Astrocyte (in vitro differentiated cells and primary cell): ENCODE measurements around the gene PARD3B. TPM values are rescaled to one million over a fixed set of nuclear protein-coding genes. Genes with fewer than 3 reads are reported as not detected.

Experiments used
- DNase-seq: peaks from one replicate; pipeline ENCODE4 v3.0.0-alpha.2; 2010; ENCODE audit warnings: low read depth
- FAIRE-seq: peaks from 2 replicates; lab custom pipeline; 2011; peaks lifted over from hg19 to GRCh38; lab: Jason Lieb, UNC
- H2AFZ ChIP-seq: 2 replicates; pipeline ENCODE4 v1.6.0; 2012; ENCODE audit warnings: low read depth, low read length, inconsistent platforms
- H3K27ac ChIP-seq: 2 replicates; pipeline ENCODE4 v1.5.1; 2011; ENCODE audit warnings: low read depth, low read length, inconsistent platforms
- H3K27me3 ChIP-seq: 2 replicates; pipeline ENCODE4 v1.6.0; 2011; ENCODE audit warnings: low read length, inconsistent platforms; ENCODE audit not compliant: insufficient read depth
- H3K36me3 ChIP-seq: 2 replicates; pipeline ENCODE4 v1.5.1; 2011; ENCODE audit warnings: low read length, inconsistent platforms; ENCODE audit not compliant: insufficient read depth
- H3K4me1 ChIP-seq: 2 replicates; pipeline ENCODE4 v1.5.1; 2011; ENCODE audit warnings: low read length, inconsistent platforms; ENCODE audit not compliant: insufficient read depth
- H3K4me2 ChIP-seq: 2 replicates; pipeline ENCODE4 v1.6.0; 2012; ENCODE audit warnings: low read length, inconsistent platforms
- H3K4me3 ChIP-seq: 2 replicates; pipeline ENCODE4 v1.5.1; 2011; ENCODE audit warnings: low read depth, mild to moderate bottlenecking, low read length, inconsistent platforms; ENCODE audit not compliant: insufficient read depth
- H3K79me2 ChIP-seq: 2 replicates; pipeline ENCODE4 v1.6.0; 2012; ENCODE audit warnings: mild to moderate bottlenecking, low read length, inconsistent platforms; ENCODE audit not compliant: insufficient read depth
- H3K9ac ChIP-seq: 2 replicates; pipeline ENCODE4 v1.6.0; 2012; ENCODE audit warnings: mild to moderate bottlenecking, low read length, inconsistent platforms
- H3K9me3 ChIP-seq: 2 replicates; pipeline ENCODE4 v1.5.1; 2012; ENCODE audit warnings: low read depth, mild to moderate bottlenecking, low read length, inconsistent platforms; ENCODE audit not compliant: insufficient read depth
- H4K20me1 ChIP-seq: 2 replicates; pipeline ENCODE4 v1.6.0; 2012; ENCODE audit warnings: low read length, inconsistent platforms; ENCODE audit not compliant: insufficient read depth
- H3K27ac Mint-ChIP-seq: one replicate; pipeline ENCODE4 v1.8.0; 2021; ENCODE audit warnings: mild to moderate bottlenecking, mixed read lengths; ENCODE audit not compliant: unreplicated experiment
- H3K27me3 Mint-ChIP-seq: one replicate; pipeline ENCODE4 v1.8.0; 2021; ENCODE audit warnings: low read depth, mixed read lengths; ENCODE audit not compliant: unreplicated experiment
- H3K36me3 Mint-ChIP-seq: one replicate; pipeline ENCODE4 v1.8.0; 2021; ENCODE audit warnings: low read depth, mixed read lengths; ENCODE audit not compliant: unreplicated experiment
- H3K4me1 Mint-ChIP-seq: one replicate; pipeline ENCODE4 v1.8.0; 2021; ENCODE audit warnings: low read depth, mixed read lengths; ENCODE audit not compliant: unreplicated experiment
- H3K4me3 Mint-ChIP-seq: one replicate; pipeline ENCODE4 v1.8.0; 2021; ENCODE audit warnings: mild to moderate bottlenecking, moderate library complexity, mixed read lengths; ENCODE audit not compliant: unreplicated experiment
- H3K9me3 Mint-ChIP-seq: one replicate; pipeline ENCODE4 v1.8.0; 2021; ENCODE audit warnings: mild to moderate bottlenecking, mixed read lengths; ENCODE audit not compliant: unreplicated experiment
- EZH2 ChIP-seq: IDR thresholded peaks from 2 replicates; pipeline ENCODE4 v1.6.1; 2012; ENCODE audit warnings: mild to moderate bottlenecking, low read length, inconsistent platforms; ENCODE audit not compliant: insufficient read depth
- total RNA-seq: library from RNA; stranded (reverse); gene quantifications from 2 replicates; pipeline ENCODE4 v1.2.1, GENCODE V29; 2021
- TF ChIP-seq, protein P1 (sequence below): IDR thresholded peaks from 2 replicates; pipeline ENCODE4 v1.5.1; 2011; ENCODE audit warnings: low read depth, mild to moderate bottlenecking, inconsistent platforms, low read length, moderate library complexity; ENCODE audit not compliant: insufficient read depth

PARD3B gene
- total RNA-seq, 1 donor from 2014 or later: 6.5 TPM

DNA sequence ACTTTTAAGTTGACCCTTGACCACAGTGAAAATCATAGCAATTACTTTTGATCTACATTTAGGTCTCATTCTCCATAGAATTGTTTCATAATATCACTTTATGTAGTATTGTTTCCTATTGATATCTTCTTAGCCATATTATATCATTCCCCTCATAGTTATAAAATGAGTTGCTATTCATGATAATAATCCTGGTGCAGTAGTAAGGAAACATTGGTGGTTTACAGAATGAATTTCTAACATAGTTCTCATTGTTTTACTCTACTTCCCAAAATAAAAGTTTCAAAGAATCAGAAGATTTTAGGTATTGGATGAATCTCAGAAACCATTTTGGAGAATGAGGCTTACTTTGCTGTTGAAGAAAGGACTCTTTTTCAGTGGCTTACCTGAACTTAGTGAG lies 246.0 kb downstream of the PARD3B start:
- FAIRE-seq (no peak), DNase-seq (peak; percentile 36)
- Mint-ChIP-seq H3K27ac (no peak overlapping the region), H3K27me3 (no peaks in the 10 kb centered on the region), H3K9me3 (no peaks in the 10 kb centered on the region), H3K4me1 (peaks cover 11% of the 10 kb centered on the region), H3K4me3 (no peak overlapping the region), H3K36me3 (no peaks in the 10 kb centered on the region)
- Histone ChIP-seq H2AFZ (no peak overlapping the region), H3K4me2 (no peak overlapping the region), H3K4me3 (no peak overlapping the region), H3K79me2 (no peaks in the 10 kb centered on the region), H4K20me1 (no peaks in the 10 kb centered on the region), H3K36me3 (no peaks in the 10 kb centered on the region), H3K4me1 (peaks cover 3% of the 10 kb centered on the region), H3K27me3 (no peaks in the 10 kb centered on the region), H3K9me3 (no peaks in the 10 kb centered on the region), H3K9ac (no peak overlapping the region), H3K27ac (no peak overlapping the region)
- TF ChIP-seq, protein P1, sequence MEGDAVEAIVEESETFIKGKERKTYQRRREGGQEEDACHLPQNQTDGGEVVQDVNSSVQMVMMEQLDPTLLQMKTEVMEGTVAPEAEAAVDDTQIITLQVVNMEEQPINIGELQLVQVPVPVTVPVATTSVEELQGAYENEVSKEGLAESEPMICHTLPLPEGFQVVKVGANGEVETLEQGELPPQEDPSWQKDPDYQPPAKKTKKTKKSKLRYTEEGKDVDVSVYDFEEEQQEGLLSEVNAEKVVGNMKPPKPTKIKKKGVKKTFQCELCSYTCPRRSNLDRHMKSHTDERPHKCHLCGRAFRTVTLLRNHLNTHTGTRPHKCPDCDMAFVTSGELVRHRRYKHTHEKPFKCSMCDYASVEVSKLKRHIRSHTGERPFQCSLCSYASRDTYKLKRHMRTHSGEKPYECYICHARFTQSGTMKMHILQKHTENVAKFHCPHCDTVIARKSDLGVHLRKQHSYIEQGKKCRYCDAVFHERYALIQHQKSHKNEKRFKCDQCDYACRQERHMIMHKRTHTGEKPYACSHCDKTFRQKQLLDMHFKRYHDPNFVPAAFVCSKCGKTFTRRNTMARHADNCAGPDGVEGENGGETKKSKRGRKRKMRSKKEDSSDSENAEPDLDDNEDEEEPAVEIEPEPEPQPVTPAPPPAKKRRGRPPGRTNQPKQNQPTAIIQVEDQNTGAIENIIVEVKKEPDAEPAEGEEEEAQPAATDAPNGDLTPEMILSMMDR: no peak
- no peak for TF ChIP-seq EZH2

DNA sequence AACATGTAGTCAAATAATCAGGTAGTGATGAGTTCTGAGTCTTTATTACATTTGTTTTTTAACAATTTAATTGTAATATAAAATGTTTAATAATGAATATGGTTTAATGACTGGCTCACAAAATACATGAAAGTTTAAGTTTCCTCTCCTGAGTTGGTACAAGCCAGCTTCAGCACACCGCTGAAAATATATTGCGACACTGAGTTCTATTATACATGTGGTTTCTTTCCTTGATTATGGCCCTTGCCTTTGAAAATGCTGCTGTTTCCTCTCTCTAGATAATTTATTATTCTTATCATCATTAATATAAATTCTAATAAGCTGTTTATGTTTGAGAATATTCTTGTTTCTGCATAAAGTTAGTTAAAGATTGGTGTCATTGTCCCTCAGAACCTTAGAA lies 249.3 kb downstream of the PARD3B start:
- Histone ChIP-seq H3K4me3 (no peak overlapping the region), H2AFZ (no peak overlapping the region), H3K9ac (no peak overlapping the region), H3K79me2 (no peaks in the 10 kb centered on the region), H4K20me1 (no peaks in the 10 kb centered on the region), H3K36me3 (no peaks in the 10 kb centered on the region), H3K4me1 (peaks cover 3% of the 10 kb centered on the region), H3K9me3 (no peaks in the 10 kb centered on the region), H3K27me3 (no peaks in the 10 kb centered on the region), H3K4me2 (peak overlapping the region; percentile 11), H3K27ac (no peak overlapping the region)
- Mint-ChIP-seq H3K36me3 (no peaks in the 10 kb centered on the region), H3K27ac (no peak overlapping the region), H3K27me3 (no peaks in the 10 kb centered on the region), H3K9me3 (no peaks in the 10 kb centered on the region), H3K4me1 (peaks cover 11% of the 10 kb centered on the region), H3K4me3 (no peak overlapping the region)
- FAIRE-seq: no peak
- no peak for TF ChIP-seq EZH2
- TF ChIP-seq, protein P1: no peak
- no peak for DNase-seq

DNA sequence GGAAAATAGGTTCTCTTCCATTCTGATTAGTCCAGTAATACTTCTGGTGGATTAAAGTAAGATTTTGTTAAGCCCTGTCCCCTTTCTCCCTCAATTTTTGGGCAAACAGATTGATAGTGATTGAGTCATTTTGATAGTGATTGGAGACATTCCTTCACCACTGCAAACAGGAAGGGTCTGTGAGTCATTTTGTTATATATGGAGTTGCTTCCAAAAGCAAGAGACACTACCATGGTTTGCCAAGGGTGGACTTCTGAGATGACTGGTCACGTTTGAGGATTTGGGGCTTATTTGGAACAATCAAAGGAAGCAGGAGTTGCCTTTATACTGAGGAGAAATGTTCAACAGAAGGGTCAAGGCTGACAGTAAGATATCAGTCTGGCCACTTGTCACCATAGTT lies 249.9 kb downstream of the PARD3B start:
- H3K9me3 Mint-ChIP-seq: no peaks in the 10 kb centered on the region
- TF ChIP-seq, protein P1: no peak
- no peak for TF ChIP-seq EZH2
- Histone ChIP-seq H3K27ac (no peak overlapping the region), H3K79me2 (no peaks in the 10 kb centered on the region), H4K20me1 (no peaks in the 10 kb centered on the region), H3K27me3 (no peaks in the 10 kb centered on the region), H3K36me3 (no peaks in the 10 kb centered on the region), H3K4me3 (no peak overlapping the region), H2AFZ (no peak overlapping the region), H3K4me2 (peak overlapping the region; percentile 11), H3K9ac (no peak overlapping the region), H3K4me1 (peaks cover 3% of the 10 kb centered on the region), H3K9me3 (no peaks in the 10 kb centered on the region)
- H3K27ac Mint-ChIP-seq: no peak overlapping the region
- DNase-seq: peak; percentile 43
- peak; percentile 60 for FAIRE-seq
- no peaks in the 10 kb centered on the region for H3K36me3 Mint-ChIP-seq
- H3K4me3 Mint-ChIP-seq: no peak overlapping the region
- peaks cover 11% of the 10 kb centered on the region for H3K4me1 Mint-ChIP-seq
- H3K27me3 Mint-ChIP-seq: no peaks in the 10 kb centered on the region
